GM21515 (cell line): ENCODE measurements around the gene RHCG.

ENCODE experiments used
- ATAC-seq: cut with Tn5 transposase; IDR thresholded peaks from one replicate; pipeline ENCODE4 v1.9.1; 2021; ENCODE audit not compliant: unreplicated experiment

RHCG gene

DNA sequence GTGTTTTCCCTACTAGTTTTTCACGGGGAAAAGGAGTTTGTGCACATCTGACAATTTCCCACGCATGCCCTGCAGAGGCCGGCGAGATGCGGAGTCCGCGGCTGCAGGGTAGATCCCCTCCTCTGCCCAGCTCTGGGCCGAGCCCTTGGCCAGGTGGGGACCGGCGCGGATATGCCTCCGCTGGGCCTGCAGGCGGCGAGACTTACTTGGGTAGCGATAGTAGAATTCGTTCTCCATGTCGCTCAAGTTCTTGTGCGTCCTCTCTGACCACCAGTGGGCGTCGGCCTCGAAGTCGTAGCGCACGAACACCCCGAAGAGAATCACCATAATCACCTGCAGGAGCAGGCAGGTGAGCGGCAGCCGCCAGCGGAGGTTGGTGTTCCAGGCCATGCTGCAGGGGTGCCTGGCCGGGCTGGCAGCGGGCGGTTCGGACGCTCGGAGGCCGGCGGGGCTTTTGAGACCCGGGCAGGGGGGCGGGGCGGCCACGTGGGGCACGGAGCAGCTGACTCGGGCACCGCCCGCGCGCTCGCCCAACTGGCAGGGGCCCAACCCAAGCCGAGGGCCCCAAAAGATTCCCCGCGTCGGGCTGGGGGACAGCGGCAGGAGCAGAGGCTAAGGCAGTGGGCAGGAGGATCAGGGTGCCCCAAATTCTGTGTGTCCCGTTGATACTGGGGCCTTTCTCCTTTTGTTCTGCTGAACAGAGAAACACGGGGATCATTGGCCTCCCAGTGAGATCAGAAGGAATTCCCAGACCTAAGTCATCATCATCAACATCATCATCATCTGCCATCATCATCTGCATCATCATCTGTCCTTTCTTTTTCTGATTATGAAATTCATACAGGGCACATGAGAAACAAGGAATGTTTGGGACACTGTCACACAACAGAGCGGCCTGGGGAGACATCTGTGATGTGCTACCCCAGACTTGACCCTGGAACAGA, at the start of gene RHCG:
Gene RHCG (minus strand): TSS at position 429 of the 944 bp plus-strand sequence. CDS start 39 bp downstream, at position 390.
- ATAC-seq = no peak

DNA sequence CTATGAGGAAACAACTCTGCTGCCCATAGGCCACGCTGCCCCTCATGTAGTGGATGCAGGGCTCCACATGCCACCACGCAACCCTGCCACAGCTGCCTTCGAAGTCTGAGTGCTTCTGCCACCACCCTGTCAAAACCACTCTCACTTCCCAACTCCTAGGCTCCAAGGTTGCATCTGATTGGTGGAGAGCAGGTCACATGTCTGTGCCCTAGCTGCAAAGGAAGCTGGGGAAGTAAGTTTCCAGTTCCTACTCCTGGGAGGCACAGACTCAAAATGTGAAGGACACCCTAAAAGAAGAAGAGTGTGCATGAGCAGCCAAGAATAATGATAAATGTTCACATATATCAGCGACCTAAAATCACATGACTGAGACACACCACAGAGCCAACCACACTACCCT, 47.0 kb upstream of the RHCG start:
- ATAC-seq = no peak

GRCh38 chr15:89542369-89542768, 46.0 kb upstream of the RHCG start:
- no peak for ATAC-seq

DNA sequence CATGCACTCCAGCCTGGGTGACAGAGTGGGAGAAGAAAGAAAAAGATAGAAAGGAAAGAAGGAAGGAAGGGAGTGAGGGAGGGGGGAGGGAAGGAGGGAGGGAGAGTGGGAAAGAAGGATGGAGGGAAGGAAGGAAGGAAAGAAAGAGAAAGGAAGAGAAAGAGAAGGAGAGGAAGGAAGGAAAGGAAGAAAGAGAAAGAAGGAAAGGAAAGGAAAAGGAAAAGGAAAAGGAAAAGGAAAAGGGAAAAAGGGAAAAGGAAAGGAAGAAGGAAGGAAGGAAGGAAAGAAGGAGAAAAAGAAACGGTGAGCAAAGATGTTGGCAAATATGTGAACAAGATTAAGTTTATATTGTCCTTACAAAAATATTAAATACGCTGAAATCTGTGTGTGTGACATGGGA, 42.6 kb upstream of the RHCG start:
- no peak for ATAC-seq

DNA sequence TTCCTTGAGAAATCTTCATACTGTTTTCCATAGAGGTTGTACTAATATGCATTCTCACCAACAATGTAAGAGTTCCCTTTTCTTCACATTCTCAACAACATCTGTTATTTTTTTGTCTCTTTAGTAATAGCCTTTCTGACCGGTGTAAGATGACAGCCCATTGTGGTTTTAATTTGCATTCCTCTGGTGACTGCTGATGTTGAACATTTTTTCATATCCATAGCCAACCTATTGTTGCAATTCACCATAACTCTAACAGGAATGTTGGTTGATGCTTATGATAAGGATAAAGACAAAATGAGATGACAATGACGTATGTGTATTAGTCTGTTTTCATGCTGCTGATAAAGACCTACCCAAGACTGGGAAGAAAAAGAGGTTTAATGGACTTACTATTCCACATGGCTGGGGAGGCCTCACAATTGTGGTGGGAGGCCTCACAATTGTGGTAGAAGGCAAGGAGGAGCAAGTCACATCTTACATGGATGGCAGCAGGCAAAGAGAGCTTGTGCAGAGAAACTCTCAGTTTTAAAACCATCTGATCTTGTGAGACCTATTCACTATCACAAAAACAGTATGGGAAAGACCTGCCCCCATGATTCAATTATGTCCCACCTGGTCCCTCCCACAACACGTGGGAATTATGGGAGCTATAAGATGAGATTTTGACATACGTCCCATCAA, 37.6 kb upstream of the RHCG start:
- no peak for ATAC-seq

DNA sequence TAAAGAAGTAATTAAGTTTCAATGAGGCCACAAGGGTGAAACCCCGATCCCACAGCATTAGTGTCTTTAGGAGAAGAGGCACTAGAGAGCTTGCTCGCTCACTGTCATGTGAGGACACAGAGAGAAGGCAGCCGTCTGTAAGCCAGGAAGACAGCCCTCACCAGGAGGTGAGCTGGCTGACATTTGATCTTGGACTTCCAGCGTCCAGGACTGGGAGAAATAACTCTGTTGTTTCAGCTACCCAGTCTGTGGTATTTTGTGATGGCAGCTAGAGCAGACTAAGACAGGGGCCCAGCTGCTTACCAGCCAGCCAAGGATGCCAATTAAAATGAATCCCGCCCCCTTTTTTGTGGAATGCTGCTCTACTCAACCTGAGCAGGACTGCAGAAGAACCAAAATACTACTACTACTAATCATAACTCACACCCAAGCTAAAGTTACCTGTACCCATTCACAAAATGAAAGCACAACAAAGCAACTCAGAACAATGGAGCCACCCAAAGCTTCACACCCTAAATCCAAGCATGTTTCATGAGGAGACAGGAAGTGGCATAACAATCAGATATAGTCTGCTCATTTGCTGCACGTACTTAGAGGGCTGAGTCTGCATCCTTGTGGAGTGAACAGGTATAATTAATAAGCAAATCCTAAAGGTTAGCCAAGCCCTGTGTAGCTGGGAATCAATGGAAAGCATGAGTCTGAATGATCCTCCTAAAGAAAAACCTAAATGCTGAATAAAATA, 35.6 kb upstream of the RHCG start:
- ATAC-seq = no peak

DNA sequence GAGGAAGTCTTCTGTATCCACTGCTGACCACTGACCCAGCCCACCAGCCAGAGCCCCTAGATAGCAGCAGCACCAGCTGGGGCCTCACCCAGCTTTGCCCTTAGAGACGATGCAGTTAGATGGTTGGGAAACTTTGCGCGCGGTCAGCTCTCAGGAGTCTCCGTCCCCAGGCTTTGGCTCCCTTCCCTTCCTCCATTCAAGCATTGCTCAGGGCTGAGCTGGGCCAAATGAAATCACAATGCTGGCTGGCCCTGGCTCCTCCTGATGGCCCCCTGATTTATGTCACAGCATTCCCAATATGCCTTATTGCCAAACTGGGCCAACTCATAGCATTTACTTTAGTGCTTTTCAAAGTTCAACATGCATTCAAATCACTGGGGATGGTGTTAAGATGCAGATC, 34.6 kb upstream of the RHCG start:
- ATAC-seq = no peak

DNA sequence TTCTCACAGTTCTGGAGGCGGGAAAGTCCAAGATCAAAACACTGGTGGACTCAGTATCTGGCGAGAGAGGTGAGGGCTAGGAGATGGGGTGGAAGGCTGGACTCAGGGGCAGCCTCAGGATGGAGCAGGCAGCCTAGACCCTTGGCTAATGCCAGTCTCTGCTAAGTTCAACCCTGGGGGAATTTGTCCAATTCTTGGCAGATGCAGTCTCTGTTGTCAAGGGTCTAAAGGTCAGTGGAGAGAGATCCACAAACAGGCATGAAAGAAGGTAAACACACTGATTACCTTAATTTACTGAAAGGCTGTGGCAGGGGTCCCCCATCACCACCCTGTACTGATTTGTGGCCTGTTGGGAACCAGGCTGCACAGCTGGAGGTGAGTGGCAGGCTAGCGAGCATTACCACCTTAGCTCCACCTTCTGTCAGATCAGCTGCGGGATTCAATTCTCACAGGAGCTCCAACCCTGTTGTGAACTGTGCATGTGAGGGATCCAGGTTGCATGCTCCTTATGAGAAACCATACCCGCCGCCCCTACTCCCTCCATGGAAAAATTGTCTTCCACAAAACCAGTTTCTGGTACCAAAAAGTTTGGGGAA, 32.5 kb upstream of the RHCG start:
- ATAC-seq = no peak

GRCh38 chr15:89526601-89527441, 30.4 kb upstream of the RHCG start:
- no peak for ATAC-seq

GRCh38 chr15:89526181-89526580, 29.8 kb upstream of the RHCG start:
- no peak for ATAC-seq

DNA sequence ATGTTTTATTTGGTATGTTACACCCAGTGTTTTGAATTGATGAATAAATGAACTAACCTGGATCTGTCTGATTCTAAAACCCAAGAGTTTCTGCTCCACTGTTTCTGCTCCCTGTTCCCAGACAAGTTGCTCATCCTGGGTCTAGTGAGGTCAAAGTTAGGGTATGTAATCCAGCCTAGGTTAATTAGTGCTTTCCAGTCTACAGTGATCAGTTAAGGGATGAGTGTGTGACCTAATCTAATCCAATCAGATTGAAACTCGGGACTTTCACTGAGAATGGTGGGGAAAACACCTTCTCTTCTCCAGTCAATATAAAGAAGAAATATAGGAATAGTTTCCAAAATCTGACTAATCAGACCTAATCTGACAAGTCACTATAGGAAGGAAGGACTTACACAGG, 27.8 kb upstream of the RHCG start:
- ATAC-seq = no peak

DNA sequence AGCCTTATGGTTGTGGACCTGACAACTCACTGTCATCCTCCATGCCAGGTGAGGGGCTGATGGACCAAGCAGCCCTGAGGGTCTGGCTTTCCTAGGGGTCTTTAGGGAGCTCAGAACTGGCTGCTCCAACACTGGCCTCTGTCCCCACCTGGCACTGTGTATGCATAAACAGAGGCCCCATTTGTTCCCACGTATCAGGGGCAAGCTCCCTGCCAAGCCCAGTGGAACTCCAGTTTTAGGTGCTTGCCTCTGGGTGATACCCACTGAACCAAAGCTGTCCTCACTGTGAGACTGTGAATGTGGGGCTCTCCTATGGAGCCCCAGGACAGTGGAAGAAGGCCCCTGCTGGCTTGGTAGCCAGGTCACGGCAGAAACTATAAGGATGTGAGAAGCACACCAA, 26.7 kb upstream of the RHCG start:
- ATAC-seq = no peak

DNA sequence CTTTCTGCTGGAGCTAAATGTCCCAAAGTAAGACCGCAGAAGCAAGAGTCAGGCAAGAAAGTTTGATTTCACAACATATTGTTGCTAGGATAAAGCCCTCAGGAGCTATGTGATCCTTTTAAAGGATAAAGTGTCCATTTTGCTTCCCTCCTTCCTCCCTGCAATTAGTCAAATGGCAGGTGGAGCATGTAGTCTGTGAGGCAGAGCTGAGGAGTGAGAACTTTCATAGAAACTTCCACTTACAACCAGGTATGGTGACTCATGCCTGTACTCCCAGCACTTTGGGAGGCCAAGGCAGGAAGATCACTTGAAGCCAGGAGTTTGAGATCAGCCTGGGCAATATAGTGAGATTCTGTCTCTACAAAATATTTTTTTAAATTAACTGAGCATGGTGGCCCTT, 25.2 kb upstream of the RHCG start:
- ATAC-seq = no peak

DNA sequence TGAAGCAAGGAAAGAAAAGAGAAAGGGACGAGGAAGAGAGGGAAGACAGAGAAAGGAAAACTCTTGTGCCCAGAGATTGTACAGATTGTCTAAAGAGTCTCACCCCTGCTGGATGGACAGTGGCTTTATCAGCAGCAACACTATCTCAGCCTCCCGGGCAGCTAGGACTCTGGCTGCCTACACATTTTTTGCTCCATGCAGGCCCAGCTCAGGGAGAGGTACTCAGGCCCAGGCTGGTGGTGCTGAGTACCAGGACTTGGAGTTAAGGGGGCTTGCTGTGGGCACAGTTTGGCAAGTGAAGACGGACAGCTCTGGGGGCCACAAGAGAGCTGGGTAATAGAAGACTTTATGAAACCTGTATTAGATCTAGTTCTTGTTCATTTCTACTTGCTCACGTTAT, 19.1 kb upstream of the RHCG start:
- no peak for ATAC-seq

DNA sequence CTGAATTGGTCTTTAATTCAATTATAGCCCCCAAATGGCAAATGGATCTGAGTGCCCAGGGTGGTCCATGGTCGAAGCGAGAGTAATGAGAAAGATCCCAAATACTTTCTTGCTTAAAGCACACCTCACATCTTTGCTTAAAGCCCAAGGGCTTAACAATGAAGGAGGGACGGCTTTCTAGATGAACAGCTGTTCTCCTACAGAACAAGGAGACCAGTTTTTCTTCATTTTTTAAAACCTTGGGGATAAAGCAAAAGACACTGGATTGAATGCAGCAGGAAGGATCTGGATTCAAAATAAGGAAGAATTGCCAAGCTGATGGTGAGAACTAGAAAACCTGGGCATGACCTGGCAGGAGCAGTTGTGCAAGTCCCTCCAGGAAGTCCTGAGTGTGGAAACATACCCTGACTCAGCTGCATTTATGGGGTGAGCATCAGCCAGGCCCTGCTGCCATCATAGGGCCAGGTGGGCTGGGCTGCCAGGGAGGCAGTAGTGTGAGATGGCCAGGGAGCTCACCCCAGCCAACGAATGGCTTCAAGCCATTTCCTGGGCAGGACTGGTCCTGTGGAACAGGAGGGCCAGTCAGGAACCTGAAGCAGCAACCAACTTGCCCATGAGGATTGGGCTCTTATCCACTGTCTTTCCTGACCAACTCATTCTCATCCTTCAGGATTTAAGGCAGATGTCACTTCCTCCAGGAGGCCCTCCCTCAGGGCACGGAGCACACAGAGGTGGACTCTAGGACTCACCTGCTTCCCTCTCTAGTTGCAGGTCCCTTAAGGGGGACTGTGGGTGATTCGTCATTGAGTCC, 18.4 kb upstream of the RHCG start:
- no peak for ATAC-seq

DNA sequence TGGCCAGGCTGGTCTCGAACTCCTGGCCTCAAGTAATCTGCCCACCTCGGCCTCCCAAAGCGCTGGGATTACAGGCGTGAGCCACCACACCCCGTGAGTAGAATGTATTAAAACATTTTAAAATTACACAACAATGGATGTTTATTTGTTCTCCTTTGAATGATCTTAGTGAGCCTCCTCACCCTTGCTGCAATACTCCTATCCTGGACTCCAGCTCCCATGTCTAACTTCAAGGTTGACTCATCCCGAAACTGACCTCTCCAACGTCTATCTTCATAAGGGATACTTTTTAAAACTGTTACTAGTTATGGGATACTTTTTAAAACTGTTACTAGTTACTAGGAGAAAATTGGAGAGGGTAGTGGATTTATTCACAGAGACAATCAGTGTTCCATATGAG, 17.8 kb upstream of the RHCG start:
- ATAC-seq = no peak

DNA sequence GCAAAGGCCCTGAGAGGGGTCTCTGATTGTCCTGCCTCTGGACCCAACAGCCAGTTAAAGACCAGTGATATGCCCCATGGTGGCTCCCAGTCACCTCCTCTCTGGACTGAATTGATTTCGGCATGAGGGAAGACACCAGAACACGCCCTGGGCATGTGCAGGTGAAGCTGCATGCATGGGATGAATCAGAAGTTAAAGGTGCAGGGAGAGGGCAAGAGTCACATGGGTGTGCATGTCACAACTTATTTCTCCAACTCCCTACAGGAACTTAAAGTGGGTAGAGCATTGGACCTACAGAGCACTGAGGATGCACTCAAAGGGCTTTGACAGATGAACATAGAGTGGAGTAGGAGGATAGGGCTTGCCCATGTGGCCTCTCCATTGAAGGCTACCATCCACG, 16.9 kb upstream of the RHCG start:
- ATAC-seq = no peak

GRCh38 chr15:89512631-89513030, 16.2 kb upstream of the RHCG start:
- ATAC-seq = no peak

- ATAC-seq = no peak
Observed at GRCh38 chr15:89506026-89506686, 9.8 kb upstream of the RHCG start.
